Tibial artery (tissue), 4 donors: ENCODE results near the gene STXBP3.

Experiments
- DNase-seq, 2 donors: peaks; one replicate each; pipeline ENCODE4 v3.0.0-alpha.2; 2019
- H3K27ac ChIP-seq, 2 donors: fragments of 200-600 bp; sonication (generic) in 1 of 2; 1 replicate in 1 of 2; 2 replicates in 1 of 2; pipeline ENCODE4 v1.5.1; 2018 to 2019; ENCODE audit warnings: mild to moderate bottlenecking in 1 of 2
- H3K27me3 ChIP-seq, 2 donors: fragments of 200-600 bp; sonication (generic) in 1 of 2; one replicate each; pipeline versions ENCODE4 v1.5.1 to v1.6.0; 2016 to 2019
- H3K36me3 ChIP-seq, 3 donors: fragments of 200-600 bp; sonication (generic) in 2 of 3; one replicate each; pipeline ENCODE4 v1.5.1; 2016 to 2019; ENCODE audit warnings: mild to moderate bottlenecking in 2 of 3
- H3K4me1 ChIP-seq, 4 donors: fragments of 200-600 bp; sonication (generic) in 2 of 4; 1 replicate in 3 of 4; 2 replicates in 1 of 4; pipeline ENCODE4 v1.5.1; 2016 to 2019
- H3K4me3 ChIP-seq, 2 donors: fragments of 200-600 bp; sonication (generic) in 1 of 2; 1 replicate in 1 of 2; 2 replicates in 1 of 2; pipeline ENCODE4 v1.5.1; 2018 to 2019; ENCODE audit warnings: mild to moderate bottlenecking in 2 of 2
- H3K9me3 ChIP-seq, 3 donors: fragments of 200-600 bp; sonication (generic) in 1 of 3; one replicate each; pipeline ENCODE4 v1.5.1; 2016 to 2019
- intact Hi-C: fragments of 100-400 bp; cut with DNase I; formaldehyde crosslinking; loops from one replicate; pipeline ENCODE4 v1.15.0; 2023; ENCODE audit warnings: low total_unique reads
- TF ChIP-seq, protein P1 (sequence below), 2 experiments: fragments of 200-600 bp in 1 of 2; fragments of 450-650 bp in 1 of 2; IDR thresholded peaks; one replicate each; pipeline ENCODE4 v1.5.1; 2017 to 2019; ENCODE audit warnings: antibody characterized with exemption in 2 of 2, mild to moderate bottlenecking in 1 of 2, moderate library complexity in 1 of 2

Gene STXBP3

DNA sequence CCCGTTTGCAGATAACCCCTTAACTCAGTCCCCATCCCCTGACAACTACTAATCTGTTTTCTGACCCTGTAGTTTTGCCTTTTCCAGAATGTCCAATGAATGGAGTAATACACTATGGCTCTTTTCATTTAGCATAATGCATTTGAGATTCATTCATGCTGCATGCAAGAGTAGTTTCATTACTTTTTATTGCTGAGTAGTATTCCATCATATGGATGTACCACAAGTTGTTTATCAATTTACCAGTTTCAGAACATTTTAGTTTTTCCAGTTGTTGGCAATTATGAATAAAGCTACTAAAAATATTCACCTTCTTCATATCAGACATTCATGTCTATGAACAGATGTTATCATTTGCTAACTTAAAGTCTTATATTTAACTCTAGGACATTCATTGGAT lies 45.3 kb downstream of the STXBP3 start:
- H3K4me3 ChIP-seq, result no peak overlapping the region
- DNase-seq, result no peak
- no peaks in the 10 kb centered on the region for H3K4me1 ChIP-seq
- peaks cover 44 to 61% (median 57%) of the 10 kb centered on the region in 3 donors for H3K36me3 ChIP-seq
- peaks cover 0 to 10% (median 0%) of the 10 kb centered on the region in 3 donors for H3K9me3 ChIP-seq
- H3K27me3 ChIP-seq, result no peaks in the 10 kb centered on the region
- TF ChIP-seq, protein P1, sequence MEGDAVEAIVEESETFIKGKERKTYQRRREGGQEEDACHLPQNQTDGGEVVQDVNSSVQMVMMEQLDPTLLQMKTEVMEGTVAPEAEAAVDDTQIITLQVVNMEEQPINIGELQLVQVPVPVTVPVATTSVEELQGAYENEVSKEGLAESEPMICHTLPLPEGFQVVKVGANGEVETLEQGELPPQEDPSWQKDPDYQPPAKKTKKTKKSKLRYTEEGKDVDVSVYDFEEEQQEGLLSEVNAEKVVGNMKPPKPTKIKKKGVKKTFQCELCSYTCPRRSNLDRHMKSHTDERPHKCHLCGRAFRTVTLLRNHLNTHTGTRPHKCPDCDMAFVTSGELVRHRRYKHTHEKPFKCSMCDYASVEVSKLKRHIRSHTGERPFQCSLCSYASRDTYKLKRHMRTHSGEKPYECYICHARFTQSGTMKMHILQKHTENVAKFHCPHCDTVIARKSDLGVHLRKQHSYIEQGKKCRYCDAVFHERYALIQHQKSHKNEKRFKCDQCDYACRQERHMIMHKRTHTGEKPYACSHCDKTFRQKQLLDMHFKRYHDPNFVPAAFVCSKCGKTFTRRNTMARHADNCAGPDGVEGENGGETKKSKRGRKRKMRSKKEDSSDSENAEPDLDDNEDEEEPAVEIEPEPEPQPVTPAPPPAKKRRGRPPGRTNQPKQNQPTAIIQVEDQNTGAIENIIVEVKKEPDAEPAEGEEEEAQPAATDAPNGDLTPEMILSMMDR (IDR thresholded peaks at IDR 0.05), result no peak
- no peak overlapping the region for H3K27ac ChIP-seq
- intact Hi-C loops, result no loop called here

DNA sequence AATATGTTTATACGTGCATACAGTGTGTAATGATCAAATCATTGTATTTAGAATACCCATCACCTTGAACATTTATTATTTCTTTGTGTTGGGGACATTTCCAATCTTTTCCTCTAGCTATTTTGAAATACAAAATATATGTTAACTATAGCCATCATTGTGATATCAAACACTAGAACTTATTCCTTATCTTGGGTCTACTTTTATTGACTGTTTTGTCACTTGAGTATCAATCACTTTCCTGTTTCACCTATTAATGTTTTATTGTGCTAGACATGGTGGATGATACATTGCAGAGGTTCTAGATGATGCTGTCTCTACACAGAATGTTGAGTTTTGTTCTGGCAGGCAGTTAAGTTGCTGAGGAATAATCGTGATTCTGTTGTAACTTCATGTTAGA lies 45.9 kb downstream of the STXBP3 start:
- H3K27me3 ChIP-seq, result no peaks in the 10 kb centered on the region
- H3K9me3 ChIP-seq, result peaks cover 0 to 10% (median 0%) of the 10 kb centered on the region in 3 donors
- DNase-seq, result no peak
- peaks cover 50 to 62% (median 61%) of the 10 kb centered on the region in 3 donors for H3K36me3 ChIP-seq
- intact Hi-C loops, result no loop called here
- no peaks in the 10 kb centered on the region for H3K4me1 ChIP-seq
- H3K4me3 ChIP-seq, result no peak overlapping the region
- TF ChIP-seq, protein P1 (IDR thresholded peaks at IDR 0.05), result no peak
- H3K27ac ChIP-seq, result no peak overlapping the region

DNA sequence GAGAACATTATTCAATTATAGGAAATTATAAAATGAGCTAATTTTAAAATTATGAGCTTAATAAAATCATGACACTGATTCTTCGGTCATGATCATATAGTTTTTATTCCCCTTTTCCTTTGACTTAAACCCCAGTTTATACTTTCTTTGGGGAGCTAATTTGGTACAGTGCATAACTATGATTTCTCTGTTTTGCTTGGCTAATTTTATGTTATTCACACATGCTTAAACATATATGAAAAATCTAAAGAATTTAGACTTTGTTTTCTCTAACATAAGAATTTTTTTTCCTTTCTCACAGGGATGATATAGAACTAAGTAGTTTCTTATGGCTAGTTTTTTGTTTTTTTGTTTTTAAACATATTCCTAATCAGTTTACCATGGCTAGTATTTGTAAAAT lies 52.5 kb downstream of the STXBP3 start:
- Histone ChIP-seq H3K27ac (no peak overlapping the region), H3K27me3 (no peaks in the 10 kb centered on the region), H3K36me3 (peaks cover 41 to 87% (median 63%) of the 10 kb centered on the region in 3 donors), H3K4me1 (no peaks in the 10 kb centered on the region), H3K4me3 (no peak overlapping the region), H3K9me3 (no peaks in the 10 kb centered on the region)
- no peak for DNase-seq
- intact Hi-C loops, result no loop called here
- TF ChIP-seq, protein P1 (IDR thresholded peaks at IDR 0.05), result no peak

DNA sequence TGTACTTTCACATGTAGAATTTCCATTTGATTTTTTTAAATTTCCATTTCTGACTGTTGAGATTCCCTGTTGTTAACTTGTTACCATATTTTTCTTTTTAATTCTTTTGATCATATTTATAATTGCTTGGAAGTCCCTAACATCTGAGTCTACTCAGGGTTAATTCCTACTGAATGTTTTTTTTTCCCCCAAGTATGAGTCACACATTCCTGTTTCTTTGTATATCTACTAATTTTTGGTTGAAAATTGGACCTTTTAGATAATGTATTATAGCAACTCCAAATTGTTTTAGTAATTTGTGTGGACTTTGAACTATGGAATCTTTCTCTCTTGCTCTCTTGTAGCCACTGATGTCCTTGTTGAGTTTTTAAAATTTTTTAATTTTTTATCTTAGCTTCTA lies 54.6 kb downstream of the STXBP3 start:
- DNase-seq, result no peak
- Histone ChIP-seq H3K4me3 (no peak overlapping the region), H3K9me3 (no peaks in the 10 kb centered on the region), H3K4me1 (no peaks in the 10 kb centered on the region), H3K27me3 (no peaks in the 10 kb centered on the region), H3K27ac (no peak overlapping the region), H3K36me3 (peaks cover 34 to 84% (median 55%) of the 10 kb centered on the region in 3 donors)
- intact Hi-C loops, result no loop called here
- TF ChIP-seq, protein P1 (IDR thresholded peaks at IDR 0.05), result no peak

DNA sequence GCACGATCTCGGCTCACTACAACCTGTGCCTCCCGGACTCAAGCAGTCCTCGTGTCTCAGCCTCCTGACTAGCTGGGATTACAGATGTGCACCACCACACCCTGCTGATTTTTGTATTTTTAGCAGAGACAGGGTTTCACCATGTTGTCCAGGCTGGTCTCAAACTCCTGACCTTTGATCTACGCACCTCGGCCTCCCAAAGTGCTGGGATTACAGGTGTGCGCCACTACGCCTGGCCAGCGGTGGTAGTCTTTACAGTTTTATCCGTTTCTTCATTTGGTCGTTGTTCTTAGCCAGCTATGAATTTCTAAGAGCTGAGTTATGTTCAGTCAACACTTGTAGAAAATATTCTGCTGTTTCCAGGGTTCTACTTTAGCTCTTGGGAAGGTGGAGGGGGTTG lies 57.1 kb downstream of the STXBP3 start:
- Histone ChIP-seq H3K27ac (no peak overlapping the region), H3K27me3 (no peaks in the 10 kb centered on the region), H3K36me3 (peaks cover 42 to 83% (median 58%) of the 10 kb centered on the region in 3 donors), H3K4me1 (no peaks in the 10 kb centered on the region), H3K9me3 (no peaks in the 10 kb centered on the region), H3K4me3 (no peak overlapping the region)
- DNase-seq, result no peak
- intact Hi-C loops, result no loop called here
- TF ChIP-seq, protein P1 (IDR thresholded peaks at IDR 0.05), result no peak

DNA sequence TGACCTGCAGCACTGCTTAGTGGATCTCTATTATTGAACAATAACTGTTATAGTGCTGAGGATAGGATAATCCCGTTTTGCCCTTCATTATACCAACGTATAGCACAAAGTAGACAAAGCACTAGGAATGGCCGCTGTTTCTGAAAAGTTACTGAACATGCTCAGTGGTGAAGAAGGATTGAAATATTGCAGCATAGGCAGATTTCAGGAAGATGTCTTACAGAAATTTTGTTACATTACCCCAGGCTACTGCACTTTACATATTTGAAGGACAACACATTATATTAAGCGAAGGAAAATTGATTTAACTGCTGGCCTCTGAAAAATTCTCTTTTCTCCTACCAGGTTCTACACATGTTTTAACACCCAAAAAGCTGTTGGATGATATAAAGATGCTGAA lies 62.0 kb downstream of the STXBP3 start:
- no peak for DNase-seq
- Histone ChIP-seq H3K4me3 (no peak overlapping the region), H3K27ac (no peak overlapping the region), H3K27me3 (no peaks in the 10 kb centered on the region), H3K4me1 (no peaks in the 10 kb centered on the region), H3K36me3 (peaks cover 37 to 70% (median 48%) of the 10 kb centered on the region in 3 donors), H3K9me3 (no peaks in the 10 kb centered on the region)
- intact Hi-C loops, result no loop called here
- TF ChIP-seq, protein P1 (IDR thresholded peaks at IDR 0.05), result no peak
